Right lobe of liver (tissue), 6 donors: ENCODE data around the gene GAB1. TPM values are rescaled to one million over a fixed set of nuclear protein-coding genes. Genes with fewer than 3 reads are reported as not detected.

Experiments used
- ATAC-seq, 4 donors: fragments of 200-7000 bp; cut with Tn5 transposase; one replicate each; pipeline ENCODE4 v1.9.1; 2020; ENCODE audit warnings: mild to moderate bottlenecking in 4 of 4, moderate library complexity in 4 of 4
- DNase-seq, 3 donors: peaks; one replicate each; pipeline ENCODE4 v3.0.0-alpha.2; 2020
- H3K27ac ChIP-seq, 3 donors: fragments of 200-600 bp; one replicate each; pipeline ENCODE4 v1.8.0; 2022
- H3K27me3 ChIP-seq, 2 donors: fragments of 200-600 bp; one replicate each; pipeline ENCODE4 v1.8.0; 2022
- H3K36me3 ChIP-seq, 4 donors: fragments of 200-600 bp; sonication (generic) in 1 of 4; one replicate each; pipeline versions ENCODE4 v1.5.1 to v1.8.0; 2017 to 2022; ENCODE audit warnings: control low read depth in 1 of 4
- H3K4me1 ChIP-seq, 4 donors: fragments of 200-600 bp; sonication (generic) in 1 of 4; one replicate each; pipeline versions ENCODE4 v1.5.1 to v1.8.0; 2017 to 2022; ENCODE audit warnings: control low read depth in 1 of 4
- H3K4me3 ChIP-seq, 3 donors: fragments of 200-600 bp; one replicate each; pipeline ENCODE4 v1.8.0; 2022
- H3K9me3 ChIP-seq, 4 donors: fragments of 200-600 bp; sonication (generic) in 1 of 4; one replicate each; pipeline versions ENCODE4 v1.5.1 to v1.8.0; 2017 to 2022; ENCODE audit warnings: control low read depth in 1 of 4
- POLR2A ChIP-seq: fragments of 450-650 bp; IDR thresholded peaks from one replicate; pipeline ENCODE4 v1.6.1; 2017; ENCODE audit warnings: antibody characterized with exemption, mild to moderate bottlenecking
- WGBS: methylation state at CpG from one replicate; pipeline ENCODE4 v1.1.6; 2018; ENCODE audit warnings: low coverage, low lambda C conversion rate; ENCODE audit not compliant: insufficient coverage; ENCODE audit errors: missing lambda C conversion rate; 5-methylcytosine and 5-hydroxymethylcytosine counted together
- intact Hi-C, 2 donors: fragments of 100-400 bp; cut with DNase I; formaldehyde crosslinking; loops; one replicate each; pipeline versions ENCODE4 v1.11.2 to v1.14.1; 2022
- total RNA-seq, 6 experiments: library from RNA; depleted of rRNA in 2 of 6; stranded (reverse); fragments of >200 nt in 2 of 6; fragmentation: NEBNext Ultra II Directional in 3 of 6; extraction: Animal tissue kit (Norgen Biotek cat#: 25700) in 3 of 6; gene quantifications; one replicate each; pipeline versions ENCODE4 v1.1.0 to v1.2.4, GENCODE V29; 2016 to 2023
- TF ChIP-seq, protein P1 (sequence below), 4 donors: fragments of 200-600 bp in 3 of 4; fragments of 450-650 bp in 1 of 4; IDR thresholded peaks; one replicate each; pipeline versions ENCODE4 v1.5.1 to v1.8.0; 2016 to 2022; ENCODE audit warnings: antibody characterized with exemption in 4 of 4, mild to moderate bottlenecking in 2 of 4
- donor health status: DM: no; HTN: yes; CAD: no.
- donor health status: DM: no; HTN: no; CAD: no.
- donor health status: DM: no; HTN: no; CAD: no.
- donor health status: DM: no; HTN: yes; CAD: no.
- donor health status: DM: no; HTN: yes; CAD: no.

The GAB1 gene
- total RNA-seq, 6 experiments from 2014 or later, result 7.0 to 13.0 (median 9.7) TPM

DNA sequence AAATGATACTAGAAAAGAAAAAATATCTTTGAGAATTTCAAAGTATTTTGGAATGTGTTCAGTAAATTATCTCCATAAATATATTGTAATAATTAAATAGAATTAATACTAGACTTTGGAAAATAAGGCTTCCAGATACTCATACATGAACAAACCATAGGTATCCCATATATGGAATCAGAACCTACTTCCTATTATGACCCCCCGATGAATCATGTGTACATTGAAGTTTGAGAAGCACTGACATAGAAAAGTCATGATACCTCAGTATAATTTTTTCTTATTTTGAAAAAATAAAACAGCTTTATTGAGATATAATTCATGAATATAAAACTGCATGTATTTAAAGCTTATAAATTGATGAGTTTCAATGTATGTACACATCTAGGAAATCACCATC, 149.6 kb downstream of the GAB1 start:
- intact Hi-C loops, result loop anchor here (5.0 to 10.0 kb wide), 2 partner anchors 274 to 282 kb away; no protein-coding TSS in a partner anchor
- WGBS, result 63% methylated on average over 1 of the region's 1 CpG
- TF ChIP-seq POLR2A, result no peak
- TF ChIP-seq, protein P1, sequence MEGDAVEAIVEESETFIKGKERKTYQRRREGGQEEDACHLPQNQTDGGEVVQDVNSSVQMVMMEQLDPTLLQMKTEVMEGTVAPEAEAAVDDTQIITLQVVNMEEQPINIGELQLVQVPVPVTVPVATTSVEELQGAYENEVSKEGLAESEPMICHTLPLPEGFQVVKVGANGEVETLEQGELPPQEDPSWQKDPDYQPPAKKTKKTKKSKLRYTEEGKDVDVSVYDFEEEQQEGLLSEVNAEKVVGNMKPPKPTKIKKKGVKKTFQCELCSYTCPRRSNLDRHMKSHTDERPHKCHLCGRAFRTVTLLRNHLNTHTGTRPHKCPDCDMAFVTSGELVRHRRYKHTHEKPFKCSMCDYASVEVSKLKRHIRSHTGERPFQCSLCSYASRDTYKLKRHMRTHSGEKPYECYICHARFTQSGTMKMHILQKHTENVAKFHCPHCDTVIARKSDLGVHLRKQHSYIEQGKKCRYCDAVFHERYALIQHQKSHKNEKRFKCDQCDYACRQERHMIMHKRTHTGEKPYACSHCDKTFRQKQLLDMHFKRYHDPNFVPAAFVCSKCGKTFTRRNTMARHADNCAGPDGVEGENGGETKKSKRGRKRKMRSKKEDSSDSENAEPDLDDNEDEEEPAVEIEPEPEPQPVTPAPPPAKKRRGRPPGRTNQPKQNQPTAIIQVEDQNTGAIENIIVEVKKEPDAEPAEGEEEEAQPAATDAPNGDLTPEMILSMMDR (IDR thresholded peaks at IDR 0.05), result no peak

DNA sequence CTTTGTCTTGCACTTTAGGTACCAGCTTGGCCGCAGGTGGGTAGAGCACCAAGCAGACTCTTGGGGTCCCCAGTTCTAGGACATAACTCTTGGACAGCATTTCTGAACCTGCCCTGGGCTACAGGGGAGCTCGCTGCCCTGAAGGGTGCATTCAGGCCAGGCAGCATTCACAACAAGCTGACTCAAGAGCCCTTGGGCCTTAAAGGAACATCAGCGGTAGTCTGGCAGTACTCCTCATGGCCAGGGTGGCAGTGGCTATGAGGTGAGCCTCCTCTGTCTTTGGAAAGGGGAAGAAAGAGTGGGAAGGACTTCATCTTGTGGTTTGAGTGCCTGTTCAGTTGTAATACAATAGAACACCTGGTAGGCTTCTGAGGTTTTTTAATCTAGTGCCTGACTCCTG, 152.0 kb downstream of the GAB1 start:
- Histone ChIP-seq H3K4me1 (no peaks in the 10 kb centered on the region), H3K9me3 (no peaks in the 10 kb centered on the region), H3K27me3 (no peaks in the 10 kb centered on the region), H3K36me3 (no peaks in the 10 kb centered on the region), H3K27ac (no peak overlapping the region), H3K4me3 (no peak overlapping the region)
- no peak for ATAC-seq
- no peak for DNase-seq
- intact Hi-C loops, result loop anchor here (5.0 to 10.0 kb wide), 2 partner anchors 276 to 284 kb away; no protein-coding TSS in a partner anchor
- WGBS, result 83% methylated on average over 2 of the region's 3 CpGs
- TF ChIP-seq, protein P1 (IDR thresholded peaks at IDR 0.05), result no peak
- TF ChIP-seq POLR2A, result no peak

More for the DNA sequence above, 149.6 kb downstream of the GAB1 start:
- Histone ChIP-seq H3K36me3 (no peaks in the 10 kb centered on the region), H3K27ac (no peak overlapping the region), H3K4me1 (no peaks in the 10 kb centered on the region), H3K9me3 (no peaks in the 10 kb centered on the region), H3K27me3 (no peaks in the 10 kb centered on the region), H3K4me3 (no peak overlapping the region)
- DNase-seq (no peak), ATAC-seq (no peak)

DNA sequence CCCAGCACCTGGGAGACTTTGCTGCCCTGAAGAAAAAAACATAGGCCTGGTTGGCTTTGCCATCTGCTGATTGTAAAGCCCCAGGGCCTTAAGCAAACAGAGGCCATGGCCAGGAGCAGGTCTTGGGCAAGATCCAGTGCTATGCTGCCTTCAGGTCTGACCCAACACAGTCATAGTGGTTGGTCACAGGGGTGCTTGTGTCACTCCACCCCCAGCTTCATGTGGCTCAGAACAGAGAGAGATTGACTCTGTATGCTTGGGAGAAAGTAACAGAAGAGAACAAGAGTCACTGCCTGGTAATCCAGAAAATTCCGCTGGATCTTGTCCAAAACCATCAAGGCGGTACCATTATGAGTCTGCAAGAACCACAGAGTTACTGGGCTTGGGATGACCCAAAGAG, 152.4 kb downstream of the GAB1 start:
- no peak overlapping the region for H3K27ac ChIP-seq
- intact Hi-C loops, result loop anchor here (5.0 to 10.0 kb wide), 2 partner anchors 277 to 284 kb away; no protein-coding TSS in a partner anchor
- no peak overlapping the region for H3K4me3 ChIP-seq
- no peaks in the 10 kb centered on the region for H3K27me3 ChIP-seq
- ATAC-seq, result peak in 2 of 4 donors; percentile 85 to 89
- peak in 1 of 3 donors; percentile 27 for DNase-seq
- no CpG with 5 or more reads among the region's 2 CpGs for WGBS
- no peaks in the 10 kb centered on the region for H3K36me3 ChIP-seq
- TF ChIP-seq, protein P1 (IDR thresholded peaks at IDR 0.05), result no peak
- no peak for TF ChIP-seq POLR2A
- H3K9me3 ChIP-seq, result no peaks in the 10 kb centered on the region
- H3K4me1 ChIP-seq, result no peaks in the 10 kb centered on the region

DNA sequence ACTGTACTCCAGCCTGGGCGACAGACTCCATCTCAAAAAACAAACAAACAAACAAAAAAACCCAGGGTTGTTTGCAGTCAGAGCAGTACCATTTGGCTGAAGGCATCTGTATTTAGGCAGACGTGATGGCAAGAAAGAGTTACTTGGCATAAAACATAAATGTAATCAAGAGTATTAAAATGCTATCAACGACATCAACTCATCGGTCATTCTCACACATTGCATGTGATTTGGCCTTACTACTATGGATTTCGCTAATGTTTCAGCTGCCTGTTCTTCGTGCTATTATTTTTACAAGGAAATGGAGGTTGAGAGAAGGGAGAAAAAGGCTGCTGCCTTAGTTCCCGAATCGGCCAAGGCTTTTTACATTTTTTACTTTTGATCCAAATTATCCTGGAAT, 161.3 kb downstream of the GAB1 start:
- H3K27ac ChIP-seq, result no peak overlapping the region
- TF ChIP-seq, protein P1 (IDR thresholded peaks at IDR 0.05), result no peak
- TF ChIP-seq POLR2A, result no peak
- no peak for DNase-seq
- no peak for ATAC-seq
- H3K4me3 ChIP-seq, result no peak overlapping the region
- 71% methylated on average over 8 of the region's 8 CpGs for WGBS
- H3K4me1 ChIP-seq, result no peaks in the 10 kb centered on the region
- H3K9me3 ChIP-seq, result no peaks in the 10 kb centered on the region
- H3K27me3 ChIP-seq, result no peaks in the 10 kb centered on the region
- intact Hi-C loops, result no loop called here
- H3K36me3 ChIP-seq, result no peaks in the 10 kb centered on the region

DNA sequence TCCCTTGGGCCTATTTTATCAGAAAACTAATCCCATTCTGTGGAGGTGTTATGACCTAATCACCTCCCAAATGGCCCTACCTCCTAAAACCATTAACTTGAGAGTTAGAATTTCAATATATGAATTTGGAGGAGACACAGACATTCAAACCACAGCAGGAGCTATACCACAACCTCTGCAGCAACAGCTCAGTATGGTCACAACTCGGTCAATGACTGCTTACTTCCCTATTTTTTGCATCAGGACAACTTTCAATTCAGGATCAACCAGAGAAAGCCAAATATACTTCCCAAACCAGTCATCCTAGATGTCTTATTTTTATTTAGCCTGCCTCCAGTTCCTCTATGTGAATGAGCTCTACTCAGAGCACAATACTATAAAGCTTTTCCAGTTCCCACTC, 165.6 kb downstream of the GAB1 start:
- intact Hi-C loops, result no loop called here
- H3K36me3 ChIP-seq, result no peaks in the 10 kb centered on the region
- H3K4me3 ChIP-seq, result no peak overlapping the region
- no peak overlapping the region for H3K27ac ChIP-seq
- ATAC-seq (no peak), DNase-seq (no peak)
- 86% methylated on average over 1 of the region's 1 CpG for WGBS
- H3K9me3 ChIP-seq, result no peaks in the 10 kb centered on the region
- H3K4me1 ChIP-seq, result peaks cover 0 to 1% (median 0%) of the 10 kb centered on the region in 4 donors
- H3K27me3 ChIP-seq, result no peaks in the 10 kb centered on the region
- no peak for TF ChIP-seq POLR2A
- TF ChIP-seq, protein P1 (IDR thresholded peaks at IDR 0.05), result no peak
